Mucosa of rectum (tissue), 2 donors: ENCODE results near the gene C19orf67.

Source experiments
- H3K27ac ChIP-seq, 2 donors: one replicate each; pipeline ENCODE4 v1.7.0; 2013; ENCODE audit warnings: inconsistent platforms in 2 of 2, low read depth in 2 of 2, low read length in 2 of 2
- H3K27me3 ChIP-seq, 2 donors: one replicate each; pipeline ENCODE4 v1.7.0; 2013; ENCODE audit warnings: low read length in 2 of 2; ENCODE audit not compliant: control insufficient read depth in 2 of 2, insufficient read depth in 2 of 2
- H3K36me3 ChIP-seq, 2 donors: one replicate each; pipeline ENCODE4 v1.7.0; 2013; ENCODE audit warnings: low read length in 2 of 2; ENCODE audit not compliant: control insufficient read depth in 2 of 2, insufficient read depth in 2 of 2
- H3K4me1 ChIP-seq, 2 donors: one replicate each; pipeline ENCODE4 v1.7.0; 2013; ENCODE audit warnings: low read length in 2 of 2, mild to moderate bottlenecking in 1 of 2; ENCODE audit not compliant: control insufficient read depth in 2 of 2, insufficient read depth in 2 of 2
- H3K4me3 ChIP-seq, 2 donors: one replicate each; pipeline ENCODE4 v1.7.0; 2013; ENCODE audit warnings: low read length in 2 of 2
- H3K9ac ChIP-seq, 2 donors: one replicate each; pipeline ENCODE4 v1.7.0; 2013; ENCODE audit warnings: low read length in 2 of 2, low read depth in 1 of 2, mild to moderate bottlenecking in 1 of 2
- H3K9me3 ChIP-seq, 2 donors: one replicate each; pipeline ENCODE4 v1.7.0; 2013; ENCODE audit warnings: low read length in 2 of 2; ENCODE audit not compliant: control insufficient read depth in 2 of 2
- donor health status: healthy.
- donor health status: Normal muscosa, but diverticular disease.

C19orf67 gene

GRCh38 chr19:14096272-14096992 lies 10.8 kb upstream of the C19orf67 start:
- no peak overlapping the region for H3K9ac ChIP-seq
- H3K4me3 ChIP-seq = no peak overlapping the region
- peaks cover 23 to 29% of the 10 kb centered on the region in 2 donors for H3K36me3 ChIP-seq
- H3K9me3 ChIP-seq = peaks cover 0 to 4% of the 10 kb centered on the region in 2 donors
- H3K27me3 ChIP-seq = no peaks in the 10 kb centered on the region
- peaks cover 0 to 7% of the 10 kb centered on the region in 2 donors for H3K4me1 ChIP-seq
- no peak overlapping the region for H3K27ac ChIP-seq

GRCh38 chr19:14094854-14095253 lies 9.3 kb upstream of the C19orf67 start:
- Histone ChIP-seq H3K9me3 (peaks cover 0 to 4% of the 10 kb centered on the region in 2 donors), H3K27me3 (no peaks in the 10 kb centered on the region), H3K4me1 (peaks cover 0 to 7% of the 10 kb centered on the region in 2 donors), H3K36me3 (peaks cover 18 to 19% of the 10 kb centered on the region in 2 donors), H3K4me3 (no peak overlapping the region), H3K9ac (peak overlapping the region in 1 of 2 donors; percentile 2), H3K27ac (no peak overlapping the region)

GRCh38 chr19:14093117-14093823 lies 7.7 kb upstream of the C19orf67 start:
- no peaks in the 10 kb centered on the region for H3K27me3 ChIP-seq
- no peak overlapping the region for H3K4me3 ChIP-seq
- H3K4me1 ChIP-seq = peaks cover 5 to 7% of the 10 kb centered on the region in 2 donors
- H3K9me3 ChIP-seq = peaks cover 0 to 4% of the 10 kb centered on the region in 2 donors
- no peak overlapping the region for H3K27ac ChIP-seq
- H3K9ac ChIP-seq = no peak overlapping the region
- H3K36me3 ChIP-seq = peaks cover 23 to 24% of the 10 kb centered on the region in 2 donors

- peak overlapping the region; percentile 90 to 95 for H3K9ac ChIP-seq
- peaks cover 12 to 16% of the 10 kb centered on the region in 2 donors for H3K36me3 ChIP-seq
- H3K9me3 ChIP-seq = peaks cover 0 to 4% of the 10 kb centered on the region in 2 donors
- peak overlapping the region; percentile 92 to 96 for H3K27ac ChIP-seq
- no peaks in the 10 kb centered on the region for H3K27me3 ChIP-seq
- peaks cover 5 to 7% of the 10 kb centered on the region in 2 donors for H3K4me1 ChIP-seq
- peak overlapping the region; percentile 82 to 87 for H3K4me3 ChIP-seq
Measured at GRCh38 chr19:14091813-14092462, 6.4 kb upstream of the C19orf67 start.

GRCh38 chr19:14091081-14091812 lies 5.7 kb upstream of the C19orf67 start:
- Histone ChIP-seq H3K36me3 (peaks cover 6 to 9% of the 10 kb centered on the region in 2 donors), H3K4me3 (peak overlapping the region; percentile 82 to 87), H3K9ac (peak overlapping the region; percentile 90 to 95), H3K27ac (peak overlapping the region; percentile 92 to 96), H3K27me3 (no peaks in the 10 kb centered on the region), H3K9me3 (peaks cover 0 to 4% of the 10 kb centered on the region in 2 donors), H3K4me1 (peaks cover 5 to 7% of the 10 kb centered on the region in 2 donors)

- no peaks in the 10 kb centered on the region for H3K27me3 ChIP-seq
- peak within 1 kb of the TSS; percentile 90 to 95 for H3K9ac ChIP-seq
- H3K9me3 ChIP-seq = peaks cover 0 to 4% of the 10 kb centered on the region in 2 donors
- H3K4me1 ChIP-seq = peaks cover 5 to 7% of the 10 kb centered on the region in 2 donors
- peak within 1 kb of the TSS; percentile 92 to 96 for H3K27ac ChIP-seq
- H3K36me3 ChIP-seq = peaks cover 6 to 8% of the 10 kb centered on the region in 2 donors
- H3K4me3 ChIP-seq = peak within 1 kb of the TSS; percentile 82 to 87
Measured at GRCh38 chr19:14090509-14091080, 5.0 kb upstream of the C19orf67 start, which contains the start of gene SAMD1. Gene SAMD1, minus strand, starts transcription at chr19:14090751.

GRCh38 chr19:14089662-14090508 lies 4.3 kb upstream of the C19orf67 start:
- H3K36me3 ChIP-seq = peaks cover 6 to 8% of the 10 kb centered on the region in 2 donors
- peaks cover 5 to 7% of the 10 kb centered on the region in 2 donors for H3K4me1 ChIP-seq
- H3K27me3 ChIP-seq = no peaks in the 10 kb centered on the region
- H3K4me3 ChIP-seq = peak overlapping the region; percentile 61 to 64
- H3K9me3 ChIP-seq = peaks cover 0 to 4% of the 10 kb centered on the region in 2 donors
- peak overlapping the region; percentile 74 for H3K27ac ChIP-seq
- H3K9ac ChIP-seq = peak overlapping the region; percentile 0 to 43

GRCh38 chr19:14089412-14089661 lies 3.8 kb upstream of the C19orf67 start:
- Histone ChIP-seq H3K4me1 (peaks cover 5 to 7% of the 10 kb centered on the region in 2 donors), H3K27ac (no peak overlapping the region), H3K4me3 (peak overlapping the region; percentile 41 to 61), H3K36me3 (peaks cover 6 to 8% of the 10 kb centered on the region in 2 donors), H3K9me3 (peaks cover 0 to 4% of the 10 kb centered on the region in 2 donors), H3K9ac (peak overlapping the region; percentile 0 to 43), H3K27me3 (no peaks in the 10 kb centered on the region)
